AG04450 (cell line): ENCODE measurements around the gene SBSN. TPM values are rescaled to one million over a fixed set of nuclear protein-coding genes. Genes with fewer than 3 reads are reported as not detected.
A peak's percentile ranks its signal among the peaks of the same experiment; 100 is the strongest.

Experiments used
- CTCF ChIA-PET: fragments of 300-600, 350-600 bp; formaldehyde crosslinking; extraction: SDS; loops from one replicate; lab custom pipeline; 2022; ENCODE audit warnings: antibody characterized with exemption, inconsistent platforms; lab: Charles Lee
- POLR2A ChIA-PET: fragments of 350-600 bp; formaldehyde crosslinking; extraction: SDS; loops from one replicate; lab custom pipeline; 2021; ENCODE audit warnings: antibody characterized with exemption, inconsistent platforms; lab: Yijun Ruan, JAX
- DNase-seq: peaks from one replicate; pipeline ENCODE4 v3.0.0-alpha.2; 2011; ENCODE audit warnings: low read depth, low spot score
- H3K27ac ChIP-seq: one replicate; pipeline ENCODE4 v1.5.1; 2012; ENCODE audit warnings: low read depth, low read length, control low read depth
- H3K27me3 ChIP-seq: one replicate; pipeline ENCODE4 v1.6.0; 2012; ENCODE audit warnings: low read length; ENCODE audit not compliant: control insufficient read depth, insufficient read depth
- H3K4me3 ChIP-seq: 2 replicates; pipeline ENCODE4 v1.5.1; 2011; ENCODE audit warnings: mild to moderate bottlenecking, low read depth, low read length, control low read depth
- H3K9me3 ChIP-seq: 2 replicates; pipeline ENCODE4 v1.5.1; 2012; ENCODE audit warnings: low read length; ENCODE audit not compliant: control insufficient read depth, insufficient read depth
- CTCF ChIP-seq: IDR thresholded peaks from 2 replicates; pipeline ENCODE4 v1.5.1; 2011; ENCODE audit warnings: low read depth, low read length, control low read depth, inconsistent platforms
- polyA plus RNA-seq: library from polyadenylated mRNA; depleted of rRNA; stranded (reverse); fragments of >200 nt; gene quantifications from 2 replicates; pipeline ENCODE4 v1.2.3, GENCODE V29; 2011

SBSN gene
- polyA plus RNA-seq, 1 experiment = 1.8 TPM

- DNase-seq = peak; percentile 10
- Histone ChIP-seq H3K27me3 (peaks cover 7% of the 10 kb centered on the region), H3K27ac (no peak overlapping the region), H3K4me3 (no peak overlapping the region), H3K9me3 (no peaks in the 10 kb centered on the region)
- ChIA-PET CTCF (interaction anchor here (0.6 to 1.6 kb wide), 31 partner anchors 8 to 451 kb away, joined by 3 to 46 read pairs (median 4); no protein-coding TSS in a partner anchor), POLR2A (interaction anchor here (0.6 kb wide), 1 partner anchor 316 kb away, joined by 5 read pairs; no protein-coding TSS in a partner anchor)
- peak; percentile 96 for TF ChIP-seq CTCF
These were observed 32.7 kb downstream of the SBSN start for GRCh38 chr19:35495107-35496064.

GRCh38 chr19:35493971-35494370, 34.1 kb downstream of the SBSN start:
- Histone ChIP-seq H3K27ac (no peak overlapping the region), H3K27me3 (peaks cover 10% of the 10 kb centered on the region), H3K9me3 (no peaks in the 10 kb centered on the region), H3K4me3 (no peak overlapping the region)
- DNase-seq = no peak
- ChIA-PET POLR2A (no interaction called here), CTCF (interaction anchor here (0.9 to 1.3 kb wide), 2 partner anchors 10 to 141 kb away, joined by 3 to 8 read pairs; no protein-coding TSS in a partner anchor)
- no peak for TF ChIP-seq CTCF

- Histone ChIP-seq H3K4me3 (no peak overlapping the region), H3K27ac (no peak overlapping the region), H3K27me3 (peaks cover 13% of the 10 kb centered on the region), H3K9me3 (no peaks in the 10 kb centered on the region)
- ChIA-PET POLR2A (no interaction called here), CTCF (interaction anchor here (0.5 kb wide), 1 partner anchor 13 kb away, joined by 3 read pairs; no protein-coding TSS in a partner anchor)
- no peak for DNase-seq
- no peak for TF ChIP-seq CTCF
These were observed 36.2 kb downstream of the SBSN start for GRCh38 chr19:35491836-35492360.

- Histone ChIP-seq H3K27me3 (peaks cover 16% of the 10 kb centered on the region), H3K9me3 (no peaks in the 10 kb centered on the region), H3K4me3 (no peak within 1 kb of the TSS), H3K27ac (no peak within 1 kb of the TSS)
- no peak for DNase-seq
- TF ChIP-seq CTCF = no peak
- CTCF ChIA-PET = interaction anchor here (0.9 kb wide), 1 partner anchor 137 kb away, joined by 5 read pairs; no protein-coding TSS in a partner anchor
- POLR2A ChIA-PET = no interaction called here
These were observed 37.7 kb downstream of the SBSN start, which contains the start of gene KRTDAP for GRCh38 chr19:35490364-35490763. Gene KRTDAP, minus strand, starts transcription at chr19:35490464. Its CDS starts 22 bp downstream, at chr19:35490442.
